Measurements from ENCODE around the gene THAP4.
"Not testable (repeated sequence)": the region's sequence is repeated elsewhere in the genome, so short reads cannot be mapped to it uniquely, and the experiment has no call there.

GRCh38 chr2:241566021-241566420, 70.9 kb downstream of the THAP4 start:
- TF ChIP-seq REST (IDR thresholded peaks at IDR 0.05; ENCODE audit: borderline replicate concordance in 1 of 2, low read depth in 1 of 2, low read length in 2 of 2); ZHX2 (IDR thresholded peaks at IDR 0.05; ENCODE audit: low read depth); ZHX2 (CRISPR knock-in tag; IDR thresholded peaks at IDR 0.05; ENCODE audit: borderline replicate concordance); SMC3 (IDR thresholded peaks at IDR 0.05; ENCODE audit: low read length); KDM5A (IDR thresholded peaks at IDR 0.05; ENCODE audit: borderline replicate concordance, low read length); CTCF (CRISPR knock-in tag; IDR thresholded peaks at IDR 0.05): not testable (repeated sequence)
